GM21381 (cell line): Measurements from ENCODE around the gene CBR1.
"Not testable (repeated sequence)": the region's sequence is repeated elsewhere in the genome, so short reads cannot be mapped to it uniquely, and the experiment has no call there.

Experiments used
- ATAC-seq: cut with Tn5 transposase; IDR thresholded peaks from one replicate; pipeline ENCODE4 v1.9.1; 2021; ENCODE audit warnings: mild to moderate bottlenecking, moderate library complexity; ENCODE audit not compliant: unreplicated experiment

The CBR1 gene

DNA sequence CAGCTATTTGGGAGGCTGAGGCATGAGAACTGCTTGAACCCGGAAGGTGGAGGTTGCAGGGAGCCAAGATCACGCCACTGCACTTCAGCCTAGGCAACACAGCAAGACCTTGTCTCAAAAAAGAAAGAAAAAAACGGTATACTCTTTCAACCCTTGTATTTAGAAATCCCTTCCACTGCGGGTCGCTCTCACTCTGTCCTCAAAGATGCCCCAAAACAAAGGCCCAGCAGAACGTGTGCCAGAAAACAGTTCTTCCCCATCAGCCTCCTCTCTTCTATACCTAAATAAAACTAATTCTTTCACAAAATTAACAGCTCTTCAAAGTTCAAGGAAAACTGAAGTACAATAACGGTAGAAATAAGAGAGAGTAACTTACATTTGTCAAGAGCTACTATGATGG is 22.7 kb upstream of the CBR1 start:
- ATAC-seq, result no peak

DNA sequence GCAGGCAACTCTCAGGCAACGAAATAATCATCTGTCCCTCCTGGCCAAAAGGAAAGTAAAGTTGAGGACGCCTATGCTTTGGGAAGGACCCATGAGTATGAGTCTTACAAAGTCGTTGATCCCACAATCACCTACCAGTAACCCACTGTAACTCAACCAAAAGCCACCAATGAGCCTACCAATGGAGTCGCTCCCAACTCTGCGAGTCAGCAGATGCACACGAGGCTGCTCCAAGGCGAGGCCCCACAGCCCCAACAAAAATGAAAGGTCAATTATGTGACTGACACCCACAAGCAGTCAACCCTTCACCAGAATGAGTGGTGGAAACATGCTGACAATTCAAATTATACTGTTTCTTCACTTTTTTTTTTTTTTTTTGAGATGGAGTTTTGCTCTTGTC is 21.5 kb upstream of the CBR1 start:
- ATAC-seq, result no peak

DNA sequence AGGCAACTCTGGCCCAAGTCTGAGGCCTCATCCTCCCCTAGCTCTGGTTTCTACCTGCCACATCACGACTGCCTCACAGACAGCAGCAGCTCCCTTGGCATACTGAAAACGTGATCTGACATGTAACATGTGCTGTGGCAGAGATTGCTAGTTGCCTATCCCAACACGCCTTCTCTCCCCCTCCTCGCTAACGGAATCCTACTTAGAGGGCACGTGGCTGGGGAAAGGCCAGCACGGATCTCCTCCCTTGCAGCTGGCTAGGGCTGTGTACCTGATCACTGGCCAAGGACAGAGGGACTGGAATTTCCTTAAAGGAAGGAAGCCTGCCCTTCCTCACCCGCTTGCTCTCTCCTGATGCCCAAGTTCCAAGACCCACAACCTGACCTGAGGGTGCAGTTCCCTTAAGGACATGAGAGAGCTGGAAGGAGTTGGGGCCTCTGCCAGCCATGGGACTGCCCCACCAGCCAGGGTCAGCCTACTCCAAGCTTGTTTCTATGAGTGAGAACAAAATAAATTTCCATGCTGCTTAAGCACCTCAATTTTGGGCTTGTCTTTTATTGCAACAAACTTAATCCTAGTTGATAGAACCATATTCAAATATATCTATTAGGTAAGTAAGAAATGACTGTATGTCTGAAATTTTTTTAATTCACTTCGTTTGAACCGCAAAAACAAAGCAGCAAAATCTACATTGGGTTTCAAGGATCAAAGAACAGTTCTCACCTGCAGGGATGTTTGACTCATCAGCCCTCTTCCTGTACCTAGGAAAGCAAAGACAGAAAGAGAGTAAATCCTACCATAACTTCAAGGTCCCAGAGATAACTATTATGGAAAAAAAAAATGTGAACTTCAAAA is 16.7 kb upstream of the CBR1 start:
- ATAC-seq, result no peak

DNA sequence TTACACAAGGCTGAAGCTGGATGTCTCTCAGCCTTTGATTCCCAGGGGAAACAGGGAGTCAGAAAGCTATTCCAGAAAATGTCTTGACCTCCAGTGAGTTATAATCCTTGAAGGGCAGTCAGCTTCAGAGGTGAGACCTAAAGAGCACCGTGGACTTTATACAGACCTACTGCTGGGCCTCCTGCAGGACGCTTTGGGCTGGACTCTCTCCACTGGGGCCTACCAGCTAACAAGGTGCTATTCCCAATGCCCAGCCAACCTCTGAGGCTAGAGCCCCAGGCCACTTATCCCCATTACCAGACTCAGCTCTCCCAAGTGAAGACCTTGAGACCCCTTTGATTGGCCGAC is 16.1 kb upstream of the CBR1 start:
- ATAC-seq, result no peak

DNA sequence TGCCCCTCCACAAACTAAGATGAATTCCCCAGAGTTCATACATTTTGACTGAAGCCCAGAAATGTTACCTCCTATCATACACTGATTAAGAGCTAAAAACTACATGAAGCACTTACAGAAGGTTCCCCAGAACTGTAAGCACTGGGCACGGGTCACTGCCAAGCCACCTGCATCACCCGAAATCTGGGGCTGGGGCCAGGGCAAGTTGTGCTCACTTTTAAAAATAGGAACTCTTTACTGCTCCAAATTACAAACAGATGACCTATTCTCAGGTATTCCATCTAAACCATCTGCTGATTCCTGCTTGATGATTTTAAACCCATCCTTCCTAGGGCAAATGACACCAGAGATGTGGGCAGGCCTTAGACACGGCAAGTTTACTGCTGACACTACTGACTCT is 14.3 kb upstream of the CBR1 start:
- ATAC-seq, result no peak

DNA sequence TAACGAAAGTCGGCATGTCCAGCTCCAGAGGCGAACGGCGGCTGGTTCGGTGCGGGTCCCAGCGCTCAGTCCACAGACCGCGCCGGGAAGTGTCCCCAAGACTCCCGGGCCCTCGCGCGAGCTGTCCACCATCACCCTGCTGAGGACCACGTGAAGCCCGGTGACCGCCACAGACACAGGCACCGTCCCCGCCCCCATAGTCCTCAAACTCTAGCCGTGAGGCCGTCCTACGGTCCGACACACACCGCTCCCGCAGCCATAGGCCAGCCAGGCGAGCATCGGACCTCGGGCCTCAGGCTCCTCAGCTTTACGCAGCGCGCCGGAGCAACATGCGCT is 10.0 kb upstream of the CBR1 start:
- ATAC-seq, result peak; percentile 54

DNA sequence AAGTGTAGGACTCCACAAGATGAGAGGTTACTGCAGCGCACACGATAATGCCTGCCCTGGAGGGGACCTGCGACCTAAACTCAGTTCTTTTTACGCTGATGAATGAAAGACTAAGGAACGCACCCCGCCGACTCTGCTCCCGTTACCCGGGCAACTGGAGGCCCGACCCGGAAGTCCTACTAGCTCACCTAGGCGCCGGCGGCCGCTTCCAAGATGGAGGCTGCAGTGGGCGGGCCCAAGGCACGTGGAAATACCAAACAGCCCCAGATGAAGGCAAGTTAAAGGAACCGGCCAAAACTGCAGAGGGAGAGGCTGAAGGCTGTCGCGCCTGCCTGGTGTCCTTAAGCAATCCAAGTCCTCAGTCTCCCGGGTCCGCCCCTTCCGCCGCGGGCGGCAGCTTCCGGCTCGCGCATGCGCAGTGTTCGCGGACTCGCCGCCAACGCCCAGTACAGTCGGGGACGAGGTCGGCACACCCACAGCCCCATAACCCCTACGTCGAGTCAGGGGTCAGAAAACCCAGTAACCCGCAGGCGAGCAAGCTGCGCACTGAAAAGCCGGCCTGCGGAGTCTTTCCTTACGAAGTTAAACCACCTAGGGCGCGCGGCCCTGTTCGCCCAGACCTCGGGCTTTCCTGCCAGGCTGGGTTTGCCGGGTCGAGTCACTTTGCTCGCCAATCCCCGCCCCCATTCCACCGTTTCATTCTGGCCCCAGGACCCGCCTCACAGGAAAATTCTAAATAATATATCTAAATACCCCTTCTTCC is 9.5 kb upstream of the CBR1 start, which contains the start of gene SETD4:
SETD4 (minus strand) TSS at position 368 of the 763 bp plus-strand sequence. CDS start 1,638 bp downstream, outside the sequence.
- ATAC-seq, result peak; percentile 86

DNA sequence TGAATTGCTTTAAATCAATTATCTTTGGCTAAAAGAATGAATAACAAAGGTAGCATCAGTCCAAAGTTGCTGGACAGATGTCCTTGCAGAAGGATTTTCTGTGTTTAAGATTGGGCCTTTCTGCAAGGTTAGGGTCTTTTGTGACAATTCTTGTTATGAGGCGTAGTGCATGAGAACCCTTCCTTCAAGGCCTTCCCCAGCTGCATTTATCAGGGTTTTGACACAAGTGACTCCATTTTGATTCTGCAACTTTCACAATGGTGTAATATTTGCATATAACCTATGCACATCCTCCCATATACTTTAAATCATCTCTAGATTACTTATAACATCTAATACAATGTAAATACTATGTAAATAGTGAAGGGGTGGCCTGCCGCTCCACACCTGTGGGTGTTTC is 8.4 kb upstream of the CBR1 start:
- ATAC-seq, result no peak

DNA sequence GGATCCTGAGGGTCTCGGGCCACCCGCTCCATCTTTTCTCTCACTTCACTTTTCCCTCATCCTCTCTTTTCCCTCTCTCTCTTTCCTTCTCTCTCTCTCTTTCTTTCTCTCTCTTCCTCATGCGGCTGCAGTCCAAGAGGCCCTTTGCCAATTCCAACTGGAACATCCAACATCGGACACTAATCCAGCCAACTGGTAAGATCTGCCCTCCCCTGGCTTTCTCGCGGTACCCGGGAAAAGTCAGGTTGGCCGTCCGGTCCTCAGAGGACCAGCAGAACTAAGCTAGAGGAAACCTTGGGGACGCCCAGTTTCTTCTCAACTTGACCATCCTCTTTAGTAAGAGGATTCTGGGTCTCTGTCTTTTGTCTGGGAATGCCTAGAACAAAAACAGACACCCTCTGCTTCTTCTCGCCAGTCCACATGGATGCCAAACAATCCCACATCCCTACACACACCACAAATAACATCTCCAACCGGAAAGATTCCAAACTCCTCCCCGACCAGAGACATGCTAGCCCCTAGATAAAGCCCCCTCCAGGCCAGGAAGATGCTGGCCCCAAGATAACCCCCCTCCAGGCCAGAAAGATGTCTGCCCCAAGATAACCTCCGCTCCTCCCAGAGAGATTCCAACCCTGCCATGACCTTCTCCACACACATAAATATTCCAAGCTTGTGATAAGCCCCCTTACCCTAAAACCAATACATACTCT is 6.3 kb upstream of the CBR1 start:
- ATAC-seq, result no peak

DNA sequence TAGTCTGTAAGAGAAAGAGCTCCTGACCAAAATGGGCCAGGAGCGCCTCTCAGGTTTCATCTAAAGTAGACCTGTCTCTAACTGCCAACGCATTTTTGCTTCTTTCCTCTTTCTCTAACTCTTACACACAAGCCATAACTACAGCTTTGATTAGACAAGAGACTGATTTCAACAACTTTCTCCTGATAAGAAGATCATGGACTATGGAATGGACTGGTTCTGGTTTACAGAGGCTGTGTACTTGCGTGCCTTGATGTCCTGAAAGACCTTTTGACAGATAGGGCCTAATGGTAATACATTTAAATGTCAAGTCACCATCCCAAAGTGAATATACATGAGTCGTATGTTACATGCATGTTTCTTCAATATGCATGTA is 5.8 kb upstream of the CBR1 start:
- ATAC-seq, result no peak

DNA sequence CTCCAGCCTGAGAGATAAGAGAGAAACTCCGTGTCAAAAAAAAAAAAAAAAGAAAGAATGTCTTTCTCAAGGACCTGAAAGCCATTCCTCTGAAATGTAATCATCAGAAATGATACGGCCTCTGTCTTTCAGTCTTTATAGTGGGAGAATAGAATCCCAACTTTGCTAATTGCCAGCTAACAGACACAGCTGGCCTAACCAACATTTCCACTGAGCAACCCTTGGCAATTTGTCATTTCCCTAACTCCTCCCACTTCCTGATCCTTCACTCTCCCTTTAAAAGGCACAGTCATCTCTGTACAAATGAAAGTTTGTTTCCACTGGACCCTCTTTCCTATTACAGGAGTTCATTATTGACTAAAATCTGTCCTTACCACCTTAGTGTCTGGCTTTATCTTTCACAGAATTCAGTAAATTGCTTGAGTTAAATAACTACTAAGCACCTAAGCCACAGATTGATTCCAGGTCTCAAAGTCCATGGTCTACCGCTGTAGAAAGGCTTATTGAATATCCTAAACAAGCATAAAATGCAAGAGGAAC is 4.3 kb upstream of the CBR1 start:
- ATAC-seq, result no peak

DNA sequence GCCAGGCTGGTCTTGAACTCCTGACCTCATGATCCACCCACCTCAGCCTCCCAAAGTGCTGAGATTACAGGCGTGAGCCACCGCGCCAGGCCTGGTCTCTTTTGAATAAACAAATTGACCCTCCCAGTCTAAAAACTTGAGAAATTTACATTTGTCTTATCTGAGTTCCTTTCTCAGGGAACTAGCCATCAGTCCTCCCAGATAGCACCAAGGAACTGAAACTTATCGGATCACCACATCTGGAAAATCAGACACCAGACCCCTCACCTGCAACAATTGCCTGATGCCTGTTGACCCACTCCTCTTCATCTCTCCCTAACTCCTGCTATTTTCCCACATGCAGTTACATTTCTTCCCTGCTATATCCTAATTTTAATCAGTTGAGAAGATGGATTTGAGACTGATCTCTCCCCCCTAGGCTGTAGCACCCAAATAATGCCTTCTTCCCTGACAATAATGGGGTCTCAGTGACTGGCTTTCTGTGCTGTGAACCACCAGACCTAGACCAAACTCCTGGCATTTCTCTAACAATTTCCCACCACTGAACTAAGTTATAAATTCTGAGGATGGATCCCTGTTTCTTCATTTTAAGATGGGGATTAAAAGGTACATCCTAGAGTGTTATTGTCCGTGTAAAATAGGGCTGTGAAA is 951 bp upstream of the CBR1 start:
- ATAC-seq, result no peak

DNA sequence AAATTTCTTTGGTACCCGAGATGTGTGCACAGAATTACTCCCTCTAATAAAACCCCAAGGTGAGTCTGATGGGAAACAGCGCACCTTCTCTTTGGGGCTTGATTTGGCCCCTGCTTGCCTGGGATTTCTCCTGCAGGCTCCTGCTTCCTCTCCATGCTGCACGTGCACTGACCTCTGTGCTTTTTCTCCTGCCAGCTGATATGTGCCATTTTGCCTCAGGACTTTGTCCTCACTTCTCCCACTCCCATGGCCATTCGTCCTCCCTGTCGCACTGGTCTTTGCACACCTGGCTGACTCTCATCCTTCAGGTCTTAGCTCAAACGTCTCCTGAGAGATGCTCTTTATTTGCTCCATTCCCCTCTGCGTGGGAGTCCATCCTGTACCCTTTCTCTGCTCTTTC is 1.2 kb downstream of the CBR1 start:
- ATAC-seq, result no peak

DNA sequence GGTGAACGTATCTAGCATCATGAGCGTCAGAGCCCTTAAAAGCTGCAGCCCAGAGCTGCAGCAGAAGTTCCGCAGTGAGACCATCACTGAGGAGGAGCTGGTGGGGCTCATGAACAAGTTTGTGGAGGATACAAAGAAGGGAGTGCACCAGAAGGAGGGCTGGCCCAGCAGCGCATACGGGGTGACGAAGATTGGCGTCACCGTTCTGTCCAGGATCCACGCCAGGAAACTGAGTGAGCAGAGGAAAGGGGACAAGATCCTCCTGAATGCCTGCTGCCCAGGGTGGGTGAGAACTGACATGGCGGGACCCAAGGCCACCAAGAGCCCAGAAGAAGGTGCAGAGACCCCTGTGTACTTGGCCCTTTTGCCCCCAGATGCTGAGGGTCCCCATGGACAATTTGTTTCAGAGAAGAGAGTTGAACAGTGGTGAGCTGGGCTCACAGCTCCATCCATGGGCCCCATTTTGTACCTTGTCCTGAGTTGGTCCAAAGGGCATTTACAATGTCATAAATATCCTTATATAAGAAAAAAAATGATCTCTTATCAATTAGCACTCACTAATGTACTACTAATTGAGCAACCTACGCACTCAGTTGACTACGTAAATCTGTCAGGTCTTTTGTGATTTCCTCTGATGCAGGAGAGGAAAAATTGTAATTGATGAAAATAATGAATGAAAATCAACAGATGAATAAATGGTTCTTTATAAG is 2.8 kb downstream of the CBR1 start:
- no peak for ATAC-seq

DNA sequence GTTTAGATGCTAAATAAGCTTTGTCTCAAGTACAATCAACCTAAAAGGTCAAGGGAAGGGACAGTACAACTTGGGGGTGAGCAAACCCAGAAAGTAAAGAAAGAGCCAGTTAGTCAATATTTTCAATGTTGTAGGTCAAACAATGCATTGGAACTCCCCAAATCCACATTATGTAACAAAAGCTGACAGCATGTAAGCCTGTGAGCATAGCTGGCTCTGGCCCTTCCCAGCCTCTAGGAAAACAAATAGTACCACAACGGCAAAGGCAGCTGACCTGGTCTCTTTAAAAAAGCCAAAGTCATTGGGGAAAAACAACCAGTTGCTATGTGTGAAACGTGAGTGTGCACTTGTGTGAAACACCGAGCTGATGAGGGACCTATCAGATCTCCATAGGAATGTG is 3.4 kb downstream of the CBR1 start:
- no peak for ATAC-seq

DNA sequence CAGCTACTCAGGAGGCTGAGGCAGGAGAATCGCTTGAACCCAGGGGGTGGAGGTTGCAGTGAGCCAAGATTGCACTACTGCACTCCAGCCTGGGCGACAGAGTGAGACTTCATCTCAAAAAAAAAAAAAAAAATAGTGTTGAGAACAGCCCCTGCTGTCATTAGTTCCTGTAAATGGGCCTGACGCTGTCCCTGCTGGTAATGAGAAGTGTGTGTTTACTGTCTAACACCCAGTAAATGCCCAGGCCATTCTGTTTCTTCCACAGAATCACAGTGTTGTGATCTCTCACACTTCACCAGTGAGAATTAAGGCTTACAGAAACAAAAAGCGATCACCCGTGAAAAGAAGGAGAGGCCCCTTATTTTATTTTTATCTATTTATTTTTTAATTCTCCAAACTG is 4.1 kb downstream of the CBR1 start:
- ATAC-seq, result not testable (repeated sequence)

DNA sequence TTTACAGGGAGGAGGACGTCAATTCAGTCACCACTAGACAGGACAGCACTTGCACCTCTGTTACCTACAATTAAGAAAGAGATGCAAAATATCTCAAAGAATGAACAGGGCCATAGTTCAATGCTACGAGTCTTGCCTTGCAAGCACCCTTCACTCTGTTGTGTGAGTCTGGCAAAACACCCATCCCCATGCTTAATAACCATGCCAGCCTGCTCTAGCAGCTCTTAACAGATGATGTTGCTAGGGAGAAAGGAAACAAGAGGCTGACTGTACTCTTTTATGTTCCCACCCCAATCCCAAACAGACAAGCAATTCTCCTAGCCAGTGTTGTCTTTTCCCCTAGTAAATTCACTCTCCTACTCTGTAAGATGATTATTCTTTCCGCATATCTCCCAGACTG is 5.3 kb downstream of the CBR1 start:
- ATAC-seq, result no peak

DNA sequence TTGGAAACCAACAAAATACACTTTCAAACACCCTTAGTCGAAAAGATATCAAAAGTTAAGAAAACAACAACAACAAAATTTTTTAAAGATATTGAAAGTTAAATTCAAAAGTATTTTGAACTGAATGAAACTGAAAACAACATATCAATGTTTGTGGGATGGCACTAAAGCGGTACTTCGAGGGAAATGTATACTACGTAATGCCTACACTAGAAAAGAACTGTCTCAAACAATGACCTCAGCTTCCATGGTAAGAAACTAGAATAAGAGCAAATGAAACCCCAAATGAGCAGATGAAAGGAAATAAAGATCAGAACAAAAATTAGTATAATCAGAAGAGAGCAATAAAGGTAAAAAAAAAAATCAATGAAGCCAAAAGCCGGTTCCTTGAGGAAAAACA is 6.1 kb downstream of the CBR1 start:
- ATAC-seq, result no peak

DNA sequence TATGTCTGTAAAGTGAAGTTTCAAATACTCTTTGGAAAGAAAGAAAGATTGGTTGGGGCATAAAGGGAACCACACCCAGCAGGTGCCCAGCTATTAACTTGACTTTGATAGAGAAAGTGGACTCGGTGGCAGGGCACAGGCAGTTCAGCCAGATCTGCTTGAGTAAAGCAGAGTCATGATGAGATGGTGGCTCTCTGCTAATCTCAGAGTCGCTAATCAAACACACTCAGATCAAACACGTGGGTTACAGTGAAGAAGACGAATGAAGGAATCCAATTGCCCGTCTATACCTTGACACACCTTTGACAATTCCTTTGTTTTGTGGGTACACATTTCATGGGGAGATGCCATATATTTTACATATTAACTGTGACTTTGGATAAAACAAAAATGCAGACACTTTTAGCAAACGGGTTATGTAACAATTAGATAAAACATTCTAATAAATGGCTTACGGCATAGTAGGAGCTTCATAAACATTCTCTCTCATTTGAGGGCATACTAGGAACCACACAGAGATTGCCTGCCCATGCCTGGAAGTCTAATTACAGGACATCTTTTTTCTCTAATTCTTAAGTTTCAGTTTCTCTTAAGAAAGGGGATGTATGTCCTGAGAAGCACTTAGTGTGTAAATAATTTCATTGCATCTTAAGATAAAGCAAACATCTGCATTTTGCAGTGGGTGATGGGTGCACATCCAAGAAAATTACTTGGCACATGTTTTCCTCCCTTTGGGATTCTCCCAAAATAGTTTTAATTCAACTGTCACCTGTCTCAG is 7.2 kb downstream of the CBR1 start:
- no peak for ATAC-seq

DNA sequence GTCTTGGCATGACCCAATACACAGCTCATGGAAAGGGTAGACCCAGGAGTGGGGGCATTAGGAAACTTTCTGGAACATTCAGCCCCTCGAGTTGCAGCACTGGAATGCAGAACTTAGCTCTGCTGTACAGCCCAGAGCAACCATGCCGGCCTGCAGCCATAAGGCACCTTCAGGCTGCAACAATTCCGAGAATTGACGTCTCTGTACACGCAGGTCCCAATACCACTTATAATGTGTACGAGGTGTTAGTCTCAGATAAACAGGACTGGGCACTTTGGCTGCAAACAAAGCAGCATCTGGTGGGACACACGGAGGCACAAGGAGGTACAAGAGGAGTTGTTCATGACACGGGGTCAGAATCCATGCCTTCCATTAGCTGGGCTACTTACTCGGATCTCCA is 7.9 kb downstream of the CBR1 start:
- no peak for ATAC-seq
